ENCODE results near the gene PRUNE1.

PRUNE1 gene

DNA sequence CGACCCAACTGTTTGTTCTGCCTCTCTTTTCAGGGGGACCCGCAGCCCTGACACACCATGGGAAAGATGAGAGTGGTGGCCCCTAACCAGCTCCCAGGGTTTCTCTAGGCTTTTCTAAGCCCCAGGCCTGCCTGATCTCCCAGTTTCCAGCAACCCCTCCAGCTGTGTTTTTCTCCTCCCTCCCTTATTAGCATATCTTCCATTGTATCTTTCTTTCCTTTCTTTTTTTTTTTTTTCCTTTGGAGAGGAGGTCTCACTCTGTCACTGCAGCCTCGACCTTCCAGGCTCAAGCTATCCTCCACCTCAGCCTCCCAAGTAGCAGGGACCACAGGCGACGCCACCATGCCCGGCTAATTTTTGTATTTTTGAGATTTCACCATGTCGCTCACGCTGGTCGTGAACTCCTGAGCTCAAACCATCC is 31.8 kb upstream of the PRUNE1 start:
- H3K4me3 ChIP-seq (ENCODE audit: low read depth, low read length): no peak overlapping the region
- no peak for DNase-seq
- no peaks in the 10 kb centered on the region for H3K27me3 ChIP-seq (replicated peaks)
- TF ChIP-seq, protein P1, sequence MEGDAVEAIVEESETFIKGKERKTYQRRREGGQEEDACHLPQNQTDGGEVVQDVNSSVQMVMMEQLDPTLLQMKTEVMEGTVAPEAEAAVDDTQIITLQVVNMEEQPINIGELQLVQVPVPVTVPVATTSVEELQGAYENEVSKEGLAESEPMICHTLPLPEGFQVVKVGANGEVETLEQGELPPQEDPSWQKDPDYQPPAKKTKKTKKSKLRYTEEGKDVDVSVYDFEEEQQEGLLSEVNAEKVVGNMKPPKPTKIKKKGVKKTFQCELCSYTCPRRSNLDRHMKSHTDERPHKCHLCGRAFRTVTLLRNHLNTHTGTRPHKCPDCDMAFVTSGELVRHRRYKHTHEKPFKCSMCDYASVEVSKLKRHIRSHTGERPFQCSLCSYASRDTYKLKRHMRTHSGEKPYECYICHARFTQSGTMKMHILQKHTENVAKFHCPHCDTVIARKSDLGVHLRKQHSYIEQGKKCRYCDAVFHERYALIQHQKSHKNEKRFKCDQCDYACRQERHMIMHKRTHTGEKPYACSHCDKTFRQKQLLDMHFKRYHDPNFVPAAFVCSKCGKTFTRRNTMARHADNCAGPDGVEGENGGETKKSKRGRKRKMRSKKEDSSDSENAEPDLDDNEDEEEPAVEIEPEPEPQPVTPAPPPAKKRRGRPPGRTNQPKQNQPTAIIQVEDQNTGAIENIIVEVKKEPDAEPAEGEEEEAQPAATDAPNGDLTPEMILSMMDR (IDR thresholded peaks at IDR 0.05; ENCODE audit: low read depth, low read length, missing control alignments): no peak
- no peaks in the 10 kb centered on the region for H3K36me3 ChIP-seq (replicated peaks)
- in situ Hi-C loops (cut with HindIII; ENCODE audit: low pct_ligation_motif_present, low sequenced_read_pairs): no loop called here
- H3K27ac ChIP-seq: no peak overlapping the region

DNA sequence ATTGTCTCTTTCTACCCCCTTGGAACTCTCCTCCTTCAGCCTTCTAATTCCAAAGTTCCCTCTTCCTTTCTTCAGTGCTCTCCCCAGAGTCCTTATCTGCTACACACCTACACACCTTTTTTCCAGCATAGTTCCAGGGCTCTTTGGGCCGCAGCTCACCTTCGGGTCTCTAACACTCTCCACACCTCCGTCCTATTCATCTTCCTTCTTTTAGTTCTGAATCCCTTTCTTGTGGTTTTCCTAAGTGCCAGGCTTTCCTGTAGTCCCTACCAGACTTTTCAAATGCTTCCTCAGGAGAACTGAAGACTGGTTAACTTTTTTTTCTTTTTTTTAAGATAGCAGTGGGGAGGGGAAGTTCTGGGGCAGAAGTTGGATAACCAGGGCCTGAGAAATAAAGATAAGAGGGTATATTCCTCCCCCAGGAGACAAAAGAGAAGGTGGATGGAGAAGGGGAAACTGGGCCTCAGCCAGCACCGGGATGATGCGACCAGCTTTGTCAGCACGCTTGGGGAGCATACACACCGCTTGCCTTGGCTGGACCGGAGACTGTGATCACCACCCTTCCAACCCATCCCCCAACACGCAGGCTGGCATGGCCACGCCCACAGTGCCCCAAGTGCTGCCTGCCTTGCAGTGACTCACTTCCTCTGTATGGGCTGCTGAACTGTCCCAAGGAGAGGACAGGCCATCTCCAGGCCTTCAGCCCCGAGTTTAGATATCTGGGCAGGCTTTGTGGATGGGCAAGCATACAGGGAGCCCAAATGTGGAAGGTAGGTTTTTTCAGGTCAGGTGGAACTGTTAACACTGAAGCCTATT is 31.2 kb upstream of the PRUNE1 start:
- no peak overlapping the region for H3K4me3 ChIP-seq (ENCODE audit: low read depth, low read length)
- in situ Hi-C loops (cut with HindIII; ENCODE audit: low pct_ligation_motif_present, low sequenced_read_pairs): no loop called here
- no peak overlapping the region for H3K27ac ChIP-seq
- H3K27me3 ChIP-seq (replicated peaks): no peaks in the 10 kb centered on the region
- TF ChIP-seq, protein P1 (IDR thresholded peaks at IDR 0.05; ENCODE audit: low read depth, low read length, missing control alignments): no peak
- no peak for DNase-seq
- no peaks in the 10 kb centered on the region for H3K36me3 ChIP-seq (replicated peaks)

DNA sequence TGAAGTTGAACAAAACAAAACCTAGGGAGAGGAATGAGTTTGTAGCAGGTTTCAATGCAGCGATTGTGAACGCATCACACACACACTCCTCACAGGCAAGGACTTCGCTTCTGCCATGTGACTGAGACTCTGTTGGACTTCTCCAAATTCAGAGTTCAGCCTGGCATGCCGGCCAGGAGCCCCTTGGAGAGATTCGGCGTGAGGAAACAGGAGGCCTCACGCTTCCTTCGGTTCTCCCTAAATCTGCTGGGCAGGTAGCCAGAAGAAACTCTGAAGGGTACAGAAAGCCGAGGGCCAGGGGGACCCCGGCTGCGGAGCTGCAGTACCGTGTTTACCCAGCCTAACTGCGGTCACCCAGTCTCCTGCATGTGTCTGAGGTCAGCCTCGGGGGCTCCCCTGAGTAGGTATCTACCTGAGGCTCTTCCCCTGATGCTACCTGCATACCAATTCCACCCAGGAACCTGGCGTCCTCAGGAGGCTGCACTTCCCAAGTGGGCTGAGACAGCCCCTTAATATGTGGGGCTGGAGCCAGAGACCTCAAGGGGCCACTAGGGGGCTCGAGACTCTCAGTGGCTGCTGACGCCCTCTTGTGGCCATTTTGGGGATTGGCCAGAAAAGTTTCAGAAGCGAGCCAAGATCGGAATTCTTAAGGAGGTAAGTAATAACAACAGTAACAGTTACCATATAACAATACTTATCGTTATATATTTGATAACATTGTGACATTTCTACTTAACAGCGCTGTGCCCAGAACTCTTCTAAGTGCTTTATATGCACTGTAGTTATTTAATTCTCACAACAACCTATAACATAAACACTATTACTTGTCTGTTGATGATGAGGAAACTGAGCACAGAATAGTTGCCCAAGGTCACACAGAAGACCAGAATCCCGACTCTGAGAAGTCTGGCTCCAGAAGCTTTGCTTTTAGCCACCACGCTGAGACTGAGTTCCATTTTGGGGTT is 28.9 kb upstream of the PRUNE1 start:
- in situ Hi-C loops (cut with HindIII; ENCODE audit: low pct_ligation_motif_present, low sequenced_read_pairs): no loop called here
- TF ChIP-seq, protein P1 (IDR thresholded peaks at IDR 0.05; ENCODE audit: low read depth, low read length, missing control alignments): peak; percentile 100
- no peaks in the 10 kb centered on the region for H3K27me3 ChIP-seq (replicated peaks)
- no peaks in the 10 kb centered on the region for H3K36me3 ChIP-seq (replicated peaks)
- H3K4me3 ChIP-seq (ENCODE audit: low read depth, low read length): peak overlapping the region; percentile 12
- H3K27ac ChIP-seq: no peak overlapping the region
- DNase-seq: peak; percentile 88

DNA sequence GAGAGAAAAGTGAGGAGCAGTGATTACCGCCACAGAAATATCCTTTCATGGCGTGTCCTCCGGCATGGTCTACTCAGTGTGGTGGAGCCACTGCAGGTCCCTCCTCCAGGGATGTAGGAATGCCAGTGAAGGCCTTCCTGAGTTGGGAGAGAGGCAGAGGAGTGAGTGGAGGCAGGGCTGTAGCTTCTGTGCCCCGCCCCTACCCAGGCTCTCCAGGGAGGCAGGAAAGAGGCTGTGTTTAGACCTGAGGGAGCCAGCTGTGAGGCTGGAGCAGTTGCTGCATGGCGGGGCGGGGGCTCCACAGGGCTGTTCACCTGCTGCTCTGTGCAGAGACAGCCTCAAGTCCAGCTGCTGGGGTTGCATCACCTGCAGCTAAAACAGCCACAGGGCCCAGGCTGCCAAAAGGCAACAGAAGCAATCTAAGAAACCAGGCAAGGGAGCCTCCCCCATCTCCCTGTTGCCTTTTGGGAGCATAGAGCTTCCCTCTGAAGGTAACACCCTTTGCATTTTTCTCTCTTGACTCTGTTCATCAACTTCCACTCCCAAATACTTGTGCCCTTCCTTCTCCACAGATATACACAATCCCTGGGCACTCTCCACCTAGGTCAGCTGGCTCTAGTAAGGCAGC is 27.0 kb upstream of the PRUNE1 start:
- in situ Hi-C loops (cut with HindIII; ENCODE audit: low pct_ligation_motif_present, low sequenced_read_pairs): no loop called here
- no peaks in the 10 kb centered on the region for H3K27me3 ChIP-seq (replicated peaks)
- no peak for DNase-seq
- no peak overlapping the region for H3K4me3 ChIP-seq (ENCODE audit: low read depth, low read length)
- H3K27ac ChIP-seq: no peak overlapping the region
- no peaks in the 10 kb centered on the region for H3K36me3 ChIP-seq (replicated peaks)
- TF ChIP-seq, protein P1 (IDR thresholded peaks at IDR 0.05; ENCODE audit: low read depth, low read length, missing control alignments): no peak

DNA sequence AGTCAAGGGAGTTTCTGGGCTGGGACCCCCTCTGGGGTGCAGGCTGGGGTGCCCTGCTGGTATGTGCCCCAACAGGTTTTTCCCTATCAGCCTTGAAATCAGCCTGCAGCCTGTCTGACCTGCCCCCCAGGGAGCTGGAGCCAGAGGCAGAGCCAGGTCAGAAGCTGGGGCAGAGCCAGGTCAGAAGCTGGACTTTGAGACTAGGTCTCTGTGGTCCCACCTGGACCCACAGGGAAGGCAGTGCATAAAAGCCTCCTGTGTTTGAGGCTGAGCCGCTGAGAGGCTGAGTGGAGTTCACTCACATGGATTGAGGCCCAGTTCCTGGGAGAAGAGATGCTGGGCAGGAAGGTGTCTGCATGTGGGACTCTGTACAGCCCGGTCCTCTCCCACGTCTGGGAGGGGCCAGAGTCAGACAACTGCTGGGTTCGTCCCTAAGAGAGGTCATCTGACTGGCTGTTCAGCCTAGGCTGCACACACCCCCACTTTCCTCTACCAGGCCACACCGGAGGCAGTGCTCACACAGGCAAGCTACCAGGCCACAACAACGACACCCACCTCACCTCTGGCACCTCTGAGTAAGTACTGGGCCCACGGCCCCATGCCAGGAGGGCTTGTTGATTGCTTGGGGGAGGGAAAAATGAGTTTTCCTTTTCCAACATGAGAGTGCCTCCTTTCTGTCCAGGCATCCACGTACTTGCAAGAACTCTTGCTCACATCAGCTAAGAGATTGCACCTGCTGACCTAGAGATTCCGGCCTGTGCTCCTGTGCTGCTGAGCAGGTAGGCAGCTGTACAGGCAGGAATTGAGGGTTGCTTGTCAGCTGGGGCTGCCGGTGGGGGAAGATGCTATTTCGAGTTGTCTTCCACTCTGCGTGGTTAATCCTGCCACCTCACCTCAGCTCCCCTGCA is 26.2 kb upstream of the PRUNE1 start, which contains the start of gene ANXA9:
ANXA9 (plus strand) TSS at position 488 of the 908 bp plus-strand sequence. CDS start 814 bp downstream, outside the sequence.
- TF ChIP-seq, protein P1 (IDR thresholded peaks at IDR 0.05; ENCODE audit: low read depth, low read length, missing control alignments): no peak
- DNase-seq: no peak
- in situ Hi-C loops (cut with HindIII; ENCODE audit: low pct_ligation_motif_present, low sequenced_read_pairs): no loop called here
- Histone ChIP-seq H3K27ac (no peak within 1 kb of the TSS), H3K36me3 (replicated peaks) (no peaks in the 10 kb centered on the region), H3K4me3 (ENCODE audit: low read depth, low read length) (no peak within 1 kb of the TSS), H3K27me3 (replicated peaks) (no peaks in the 10 kb centered on the region)
